Mesenchymal stem cell (in vitro differentiated cells and primary cell): ENCODE results near the gene INHBC.
"Not testable (repeated sequence)": the region's sequence is repeated elsewhere in the genome, so short reads cannot be mapped to it uniquely, and the experiment has no call there.

Source experiments
- DNase-seq: peaks from one replicate; pipeline ENCODE4 v3.0.0-alpha.2; 2013
- H2AFZ ChIP-seq: one replicate; pipeline ENCODE4 v1.6.1; 2013; ENCODE audit warnings: low read depth, mild to moderate bottlenecking, control low read depth, inconsistent platforms, low read length, moderate library complexity
- H2AK5ac ChIP-seq: 2 replicates; pipeline ENCODE4 v1.6.1; 2013; ENCODE audit warnings: low read length, moderate library complexity, mild to moderate bottlenecking, inconsistent platforms; ENCODE audit not compliant: severe bottlenecking
- H2BK120ac ChIP-seq: one replicate; pipeline ENCODE4 v1.6.1; 2013; ENCODE audit warnings: low read depth, mild to moderate bottlenecking, inconsistent platforms, low read length, moderate library complexity
- H2BK12ac ChIP-seq, 2 experiments: one replicate each; pipeline ENCODE4 v1.6.1; 2013; ENCODE audit warnings: inconsistent platforms in 2 of 2, low read length in 2 of 2, mild to moderate bottlenecking in 2 of 2, moderate library complexity in 2 of 2, control low read depth in 1 of 2
- H2BK15ac ChIP-seq: one replicate; pipeline ENCODE4 v1.6.1; 2013; ENCODE audit warnings: mild to moderate bottlenecking, low read depth, inconsistent platforms; ENCODE audit not compliant: poor library complexity, severe bottlenecking
- H2BK5ac ChIP-seq: 2 replicates; pipeline ENCODE4 v1.6.1; 2013; ENCODE audit warnings: low read depth, mild to moderate bottlenecking, low read length, control low read depth, inconsistent platforms; ENCODE audit not compliant: poor library complexity, severe bottlenecking
- H3K14ac ChIP-seq, 2 experiments: one replicate each; pipeline ENCODE4 v1.6.1; 2013; ENCODE audit warnings: inconsistent platforms in 2 of 2, low read length in 2 of 2, control low read depth in 1 of 2, mild to moderate bottlenecking in 1 of 2, moderate library complexity in 1 of 2
- H3K18ac ChIP-seq, 2 experiments: one replicate each; pipeline ENCODE4 v1.6.1; 2013; ENCODE audit warnings: inconsistent platforms in 2 of 2, low read length in 2 of 2, control low read depth in 1 of 2, low read depth in 1 of 2, mild to moderate bottlenecking in 1 of 2
- H3K23ac ChIP-seq, 2 experiments: one replicate each; pipeline ENCODE4 v1.6.1; 2013; ENCODE audit warnings: inconsistent platforms in 2 of 2, low read length in 2 of 2, mild to moderate bottlenecking in 2 of 2, moderate library complexity in 2 of 2, control low read depth in 1 of 2
- H3K27ac ChIP-seq: 2 replicates; pipeline ENCODE4 v1.5.1; 2013; ENCODE audit warnings: mild to moderate bottlenecking, moderate library complexity, low read length, control low read depth, inconsistent platforms; ENCODE audit not compliant: poor library complexity, severe bottlenecking
- H3K27me3 ChIP-seq, 2 experiments: 2 replicates each; pipeline versions ENCODE4 v1.6.1 to v1.7.0; 2013; ENCODE audit warnings: low read length in 2 of 2, mild to moderate bottlenecking in 2 of 2, moderate library complexity in 2 of 2, control low read depth in 1 of 2, inconsistent platforms in 1 of 2; ENCODE audit not compliant: control insufficient read depth in 1 of 2, insufficient read depth in 1 of 2
- H3K36me3 ChIP-seq, 2 experiments: 2 replicates each; pipeline versions ENCODE4 v1.6.1 to v1.7.0; 2013; ENCODE audit warnings: low read length in 2 of 2, control low read depth in 1 of 2, inconsistent platforms in 1 of 2, low read depth in 1 of 2, mild to moderate bottlenecking in 1 of 2; ENCODE audit not compliant: insufficient read depth in 2 of 2, control insufficient read depth in 1 of 2
- H3K4ac ChIP-seq, 2 experiments: one replicate each; pipeline ENCODE4 v1.6.1; 2013; ENCODE audit warnings: inconsistent platforms in 2 of 2, low read length in 2 of 2, mild to moderate bottlenecking in 2 of 2, moderate library complexity in 2 of 2, control low read depth in 1 of 2, low read depth in 1 of 2
- H3K4me1 ChIP-seq: 2 replicates; pipeline ENCODE4 v1.6.1; 2013; ENCODE audit warnings: low read depth, low read length, control low read depth; ENCODE audit not compliant: control insufficient read depth, insufficient read depth
- H3K4me2 ChIP-seq: 2 replicates; pipeline ENCODE4 v1.6.1; 2013; ENCODE audit warnings: low read length, mild to moderate bottlenecking, inconsistent platforms; ENCODE audit not compliant: poor library complexity, severe bottlenecking
- H3K4me3 ChIP-seq, 2 experiments: 2 replicates each; pipeline versions ENCODE4 v1.5.1 to v1.7.0; 2013; ENCODE audit warnings: low read length in 2 of 2, mild to moderate bottlenecking in 2 of 2, control low read depth in 1 of 2, low read depth in 1 of 2; ENCODE audit not compliant: insufficient read depth in 1 of 2
- H3K79me1 ChIP-seq: replicated peaks from 2 replicates; pipeline ENCODE4 v1.6.1; 2013; ENCODE audit warnings: mild to moderate bottlenecking, control low read depth, low read length, inconsistent platforms; ENCODE audit not compliant: poor library complexity, severe bottlenecking
- H3K9ac ChIP-seq: 2 replicates; pipeline ENCODE4 v1.7.0; 2013; ENCODE audit warnings: mild to moderate bottlenecking, low read length, moderate library complexity
- H3K9me3 ChIP-seq: 2 replicates; pipeline ENCODE4 v1.7.0; 2013; ENCODE audit warnings: mild to moderate bottlenecking, low read length; ENCODE audit not compliant: control insufficient read depth
- H4K8ac ChIP-seq: one replicate; pipeline ENCODE4 v1.6.1; 2013; ENCODE audit warnings: inconsistent platforms, mild to moderate bottlenecking, low read length, moderate library complexity
- H4K91ac ChIP-seq: one replicate; pipeline ENCODE4 v1.6.1; 2013; ENCODE audit warnings: mild to moderate bottlenecking, low read length, inconsistent platforms
- WGBS: methylation state at CpG from one replicate; pipeline ENCODE4 v1.1.7; 2013; ENCODE audit warnings: mixed read lengths; 5-methylcytosine and 5-hydroxymethylcytosine counted together

The INHBC gene

DNA sequence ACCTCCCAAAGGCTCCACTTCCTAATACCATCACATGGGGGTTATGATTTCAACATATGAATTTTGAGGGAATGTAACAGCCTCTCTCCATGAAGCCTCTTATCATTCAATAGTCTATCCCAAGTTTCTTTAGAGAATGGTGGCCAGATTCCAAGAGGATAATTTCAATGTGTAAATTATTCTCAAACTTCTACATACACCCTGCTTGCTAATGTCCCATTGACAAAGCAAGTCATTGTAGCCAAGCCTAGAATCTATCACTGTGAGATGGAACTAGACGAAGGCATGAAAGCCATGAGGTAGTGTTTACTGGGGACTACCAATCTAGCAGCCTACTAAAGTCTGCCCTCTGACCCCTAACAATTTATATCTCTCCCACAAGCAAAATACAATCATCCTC lies 3.8 kb downstream of the INHBC start:
- Histone ChIP-seq H3K4me1 (no peaks in the 10 kb centered on the region), H3K4ac (no peak overlapping the region), H2BK12ac (no peak overlapping the region), H4K91ac (no peak overlapping the region), H3K4me3 (no peak overlapping the region), H3K79me1 (no peaks in the 10 kb centered on the region), H3K36me3 (no peaks in the 10 kb centered on the region), H3K9me3 (no peaks in the 10 kb centered on the region), H2BK5ac (no peak overlapping the region), H2BK120ac (no peak overlapping the region), H3K27me3 (no peaks in the 10 kb centered on the region), H3K18ac (no peak overlapping the region), H2BK15ac (no peak overlapping the region), H3K14ac (no peak overlapping the region), H4K8ac (no peak overlapping the region), H2AK5ac (no peak overlapping the region), H2AFZ (no peak overlapping the region), H3K23ac (no peak overlapping the region), H3K9ac (no peak overlapping the region), H3K4me2 (no peak overlapping the region), H3K27ac (no peak overlapping the region)
- no peak for DNase-seq
- 77% methylated on average over 1 of the region's 1 CpG for WGBS

DNA sequence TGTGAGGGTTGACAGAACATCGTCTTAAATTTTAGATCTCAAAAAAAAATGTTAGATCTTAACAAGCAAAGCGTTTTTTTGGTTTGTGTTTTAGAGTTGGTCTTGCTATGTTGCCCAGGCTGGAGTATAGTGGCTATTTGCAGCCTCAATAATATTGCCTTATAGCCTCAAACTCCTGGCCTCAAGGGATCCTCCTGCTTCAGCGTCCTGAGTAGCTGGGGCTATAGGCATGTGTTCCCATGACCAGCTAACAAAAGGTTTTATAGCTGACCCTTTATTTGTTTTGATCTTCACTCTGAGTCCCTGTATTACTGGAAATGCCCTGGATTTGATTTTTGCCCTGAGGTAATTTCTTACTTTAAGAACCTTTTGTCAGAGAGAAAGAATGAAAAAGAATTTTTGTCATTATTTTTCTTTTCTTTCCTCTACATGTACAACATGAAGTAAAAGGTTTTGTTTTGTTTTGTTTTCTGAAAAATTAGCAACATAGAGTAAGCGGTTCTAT lies 5.2 kb downstream of the INHBC start:
- no peak for DNase-seq
- Histone ChIP-seq H3K9me3 (no peaks in the 10 kb centered on the region), H3K36me3 (no peaks in the 10 kb centered on the region), H4K91ac (no peak overlapping the region), H2BK5ac (no peak overlapping the region), H2BK12ac (no peak overlapping the region), H3K4me2 (no peak overlapping the region), H2AFZ (no peak overlapping the region), H3K79me1 (no peaks in the 10 kb centered on the region), H2BK15ac (no peak overlapping the region), H3K23ac (no peak overlapping the region), H3K14ac (no peak overlapping the region), H2AK5ac (no peak overlapping the region), H3K4me1 (no peaks in the 10 kb centered on the region), H3K4me3 (no peak overlapping the region), H3K4ac (no peak overlapping the region), H3K18ac (no peak overlapping the region), H2BK120ac (no peak overlapping the region), H4K8ac (no peak overlapping the region), H3K27me3 (no peaks in the 10 kb centered on the region), H3K9ac (no peak overlapping the region), H3K27ac (no peak overlapping the region)
- WGBS = 84% methylated on average over 2 of the region's 4 CpGs

GRCh38 chr12:57441393-57441792 lies 6.8 kb downstream of the INHBC start:
- 100% methylated on average over 1 of the region's 2 CpGs for WGBS
- not testable (repeated sequence) for H3K9me3 ChIP-seq, H2BK120ac ChIP-seq, H4K91ac ChIP-seq, H4K8ac ChIP-seq, DNase-seq, H2BK12ac ChIP-seq, H3K4me3 ChIP-seq, H3K27me3 ChIP-seq, H3K9ac ChIP-seq, H3K79me1 ChIP-seq, H3K4ac ChIP-seq, H3K18ac ChIP-seq, H3K4me2 ChIP-seq, H3K4me1 ChIP-seq, H3K23ac ChIP-seq, H3K36me3 ChIP-seq, H2BK15ac ChIP-seq, H3K27ac ChIP-seq, H3K14ac ChIP-seq, H2AFZ ChIP-seq, H2AK5ac ChIP-seq, H2BK5ac ChIP-seq

DNA sequence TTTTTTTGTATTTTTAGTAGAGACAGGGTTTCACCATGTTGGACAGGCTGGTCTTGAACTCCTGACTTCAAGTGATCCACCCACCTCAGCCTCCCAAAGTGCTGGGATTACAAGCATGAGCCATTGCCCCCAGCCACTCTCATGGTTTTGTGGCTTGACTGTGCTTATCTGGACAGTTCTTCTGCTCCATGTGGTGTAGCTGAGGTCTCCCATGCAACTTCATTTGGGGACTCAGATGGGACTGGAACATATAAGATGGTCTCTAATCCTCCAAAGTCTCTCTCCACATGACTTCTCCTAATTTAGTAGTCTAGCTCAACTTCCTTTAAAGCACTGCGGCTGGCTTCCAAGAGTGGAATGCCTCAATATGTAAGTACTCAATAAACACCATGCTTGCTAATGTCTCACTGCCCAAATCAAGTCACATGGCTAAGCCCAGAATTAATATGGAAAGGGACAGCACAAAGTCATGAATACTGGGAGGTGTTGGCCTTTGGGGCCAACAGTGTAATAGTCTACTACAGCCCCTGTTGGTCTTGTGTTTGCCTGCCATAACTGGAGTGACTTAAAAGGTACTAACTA lies 7.4 kb downstream of the INHBC start:
- DNase-seq = no peak
- no peak overlapping the region for H3K4ac ChIP-seq
- H3K18ac ChIP-seq = no peak overlapping the region
- no peak overlapping the region for H4K91ac ChIP-seq
- no peak overlapping the region for H2BK12ac ChIP-seq
- H3K9me3 ChIP-seq = no peaks in the 10 kb centered on the region
- H3K79me1 ChIP-seq = no peaks in the 10 kb centered on the region
- no peak overlapping the region for H3K4me3 ChIP-seq
- no peaks in the 10 kb centered on the region for H3K4me1 ChIP-seq
- no peaks in the 10 kb centered on the region for H3K27me3 ChIP-seq
- H3K9ac ChIP-seq = no peak overlapping the region
- no peak overlapping the region for H3K14ac ChIP-seq
- H2AFZ ChIP-seq = no peak overlapping the region
- no peak overlapping the region for H2BK5ac ChIP-seq
- no peak overlapping the region for H3K23ac ChIP-seq
- H3K27ac ChIP-seq = no peak overlapping the region
- 100% methylated on average over 1 of the region's 1 CpG for WGBS
- H4K8ac ChIP-seq = no peak overlapping the region
- no peak overlapping the region for H2BK120ac ChIP-seq
- no peaks in the 10 kb centered on the region for H3K36me3 ChIP-seq
- H2AK5ac ChIP-seq = no peak overlapping the region
- no peak overlapping the region for H3K4me2 ChIP-seq
- H2BK15ac ChIP-seq = no peak overlapping the region
